Measurements from ENCODE around the gene HLCS.

DNA sequence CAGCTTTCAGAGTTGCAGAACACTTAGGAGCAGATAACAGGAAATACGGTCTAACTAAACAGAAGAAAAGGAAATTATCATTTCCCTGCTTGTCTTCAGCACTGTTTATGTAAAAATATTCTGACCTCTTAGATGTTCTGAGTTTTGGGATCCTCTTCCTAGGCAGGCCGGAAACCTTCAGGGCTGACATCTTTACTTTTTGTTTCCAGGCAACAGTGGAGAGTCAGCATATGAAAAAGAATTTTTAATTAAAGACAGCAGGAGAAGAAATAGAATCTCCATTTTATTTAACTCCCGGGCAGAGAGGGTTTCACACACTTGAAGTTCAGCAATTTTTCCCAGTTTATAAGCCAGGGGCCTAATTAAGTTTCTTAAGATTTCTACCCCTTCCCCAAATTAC, 35.0 kb upstream of the HLCS start:
- TF ChIP-seq, protein P1, sequence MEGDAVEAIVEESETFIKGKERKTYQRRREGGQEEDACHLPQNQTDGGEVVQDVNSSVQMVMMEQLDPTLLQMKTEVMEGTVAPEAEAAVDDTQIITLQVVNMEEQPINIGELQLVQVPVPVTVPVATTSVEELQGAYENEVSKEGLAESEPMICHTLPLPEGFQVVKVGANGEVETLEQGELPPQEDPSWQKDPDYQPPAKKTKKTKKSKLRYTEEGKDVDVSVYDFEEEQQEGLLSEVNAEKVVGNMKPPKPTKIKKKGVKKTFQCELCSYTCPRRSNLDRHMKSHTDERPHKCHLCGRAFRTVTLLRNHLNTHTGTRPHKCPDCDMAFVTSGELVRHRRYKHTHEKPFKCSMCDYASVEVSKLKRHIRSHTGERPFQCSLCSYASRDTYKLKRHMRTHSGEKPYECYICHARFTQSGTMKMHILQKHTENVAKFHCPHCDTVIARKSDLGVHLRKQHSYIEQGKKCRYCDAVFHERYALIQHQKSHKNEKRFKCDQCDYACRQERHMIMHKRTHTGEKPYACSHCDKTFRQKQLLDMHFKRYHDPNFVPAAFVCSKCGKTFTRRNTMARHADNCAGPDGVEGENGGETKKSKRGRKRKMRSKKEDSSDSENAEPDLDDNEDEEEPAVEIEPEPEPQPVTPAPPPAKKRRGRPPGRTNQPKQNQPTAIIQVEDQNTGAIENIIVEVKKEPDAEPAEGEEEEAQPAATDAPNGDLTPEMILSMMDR (IDR thresholded peaks at IDR 0.05): no peak
- TF ChIP-seq POLR2AphosphoS5 (IDR thresholded peaks at IDR 0.05): no peak
- TF ChIP-seq POLR2A (IDR thresholded peaks at IDR 0.05): no peak
- TF ChIP-seq EP300 (IDR thresholded peaks at IDR 0.05): no peak

All from sigmoid colon (tissue), 4 donors.